Stimulated activated CD4-positive, alpha-beta T cell treated with anti-CD3 and anti-CD28 coated beads, Interleukin-4, amount 100 ng/mL, for 24 hours (primary cell): ENCODE data around the gene SEC24D.
"Not testable (repeated sequence)": the region's sequence is repeated elsewhere in the genome, so short reads cannot be mapped to it uniquely, and the experiment has no call there.

Experiments used
- DNase-seq: peaks from one replicate; pipeline ENCODE4 v3.0.0-alpha.2; 2020

Gene SEC24D

GRCh38 chr4:118803253-118803652 lies 32.7 kb downstream of the SEC24D start:
- DNase-seq = no peak

GRCh38 chr4:118801895-118802575 lies 33.9 kb downstream of the SEC24D start:
- DNase-seq = no peak

- no peak for DNase-seq
These were observed 36.5 kb downstream of the SEC24D start for GRCh38 chr4:118799231-118799942.

DNA sequence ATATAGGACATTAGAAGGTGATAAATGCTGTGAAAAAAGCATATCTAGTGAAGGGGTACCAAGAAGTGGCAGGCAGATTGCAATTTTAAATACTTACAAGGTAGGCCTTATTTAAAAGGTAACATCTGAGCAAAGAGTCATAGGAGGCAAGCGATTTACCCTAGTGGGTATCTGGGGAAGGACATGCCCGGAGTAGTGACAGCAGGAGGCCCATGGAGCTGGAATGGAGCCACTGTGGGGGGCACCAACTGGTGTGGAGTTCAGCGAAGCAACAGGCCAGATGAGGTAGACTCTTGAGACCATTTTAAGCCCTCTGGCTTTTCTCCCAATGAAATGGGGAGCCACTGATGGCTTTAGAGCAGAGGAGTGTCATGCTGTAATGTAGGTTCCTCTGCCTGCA lies 37.3 kb downstream of the SEC24D start:
- no peak for DNase-seq

DNA sequence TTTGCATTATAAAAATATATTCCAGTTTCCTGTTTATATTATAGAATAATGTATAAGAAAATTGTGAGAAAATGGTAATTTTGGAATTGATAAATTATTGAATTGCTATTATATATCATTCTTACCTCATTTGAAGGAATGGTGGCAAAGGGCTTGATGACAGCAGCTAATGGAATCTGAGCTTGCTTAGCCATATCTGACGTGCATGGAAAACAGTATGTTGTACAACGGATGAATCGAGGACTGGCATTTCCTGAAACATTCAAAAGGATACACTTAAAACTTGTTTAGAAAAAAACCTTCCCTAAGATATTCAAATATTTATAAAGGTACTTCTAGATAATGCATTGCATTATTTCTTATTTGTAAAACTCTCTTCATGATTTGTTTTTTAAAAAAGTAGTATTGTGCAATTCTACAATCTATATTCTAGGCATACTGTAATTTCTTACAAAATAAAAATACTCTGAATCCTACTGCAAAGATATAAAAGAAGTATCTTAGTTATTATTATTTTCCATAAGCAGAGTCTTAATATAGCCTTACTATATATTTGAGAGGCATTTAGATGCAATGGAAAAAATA lies 38.3 kb downstream of the SEC24D start:
- no peak for DNase-seq

GRCh38 chr4:118791690-118792446 lies 44.1 kb downstream of the SEC24D start:
- DNase-seq = not testable (repeated sequence)

- no peak for DNase-seq
These were observed 45.4 kb downstream of the SEC24D start for GRCh38 chr4:118790544-118790943.

DNA sequence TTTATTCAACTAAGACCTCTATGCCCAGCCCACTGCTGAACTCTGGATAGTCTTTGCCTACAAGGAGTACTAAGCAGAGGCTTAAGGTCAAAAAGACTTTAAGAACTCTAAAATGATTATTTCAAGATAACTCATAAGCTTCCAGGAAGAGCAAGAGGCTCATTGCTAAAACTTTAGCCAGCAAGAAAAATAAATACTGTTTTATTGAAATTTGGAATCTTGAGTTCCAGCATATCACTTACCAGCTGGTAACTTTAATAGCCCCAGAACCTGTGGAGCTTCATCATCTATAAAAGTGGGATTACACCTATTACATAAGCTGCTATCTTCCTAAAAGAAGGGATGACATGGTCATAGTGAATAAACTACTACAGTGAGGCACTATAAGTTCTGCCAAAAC lies 47.0 kb downstream of the SEC24D start:
- no peak for DNase-seq

GRCh38 chr4:118787844-118788380 lies 48.0 kb downstream of the SEC24D start:
- DNase-seq = no peak

GRCh38 chr4:118784776-118785175 lies 51.1 kb downstream of the SEC24D start:
- no peak for DNase-seq

DNA sequence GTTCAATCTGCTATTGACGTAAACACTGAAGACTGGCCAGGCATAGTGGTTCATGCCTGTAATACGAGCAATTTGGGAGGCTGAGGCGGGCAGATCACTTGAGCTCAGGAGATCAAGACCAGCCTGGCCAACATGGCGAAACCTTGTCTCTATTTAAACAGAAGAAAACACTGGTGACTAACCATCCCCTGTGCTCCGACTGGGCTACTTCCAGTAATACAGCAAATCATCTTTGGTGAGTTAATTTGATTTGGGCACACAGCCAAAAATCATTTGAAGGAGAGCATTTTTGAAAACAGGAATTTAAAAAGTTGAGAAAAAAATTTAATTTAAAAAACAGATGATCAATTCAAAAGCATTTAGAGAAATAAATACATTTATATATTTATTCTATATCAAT lies 52.0 kb downstream of the SEC24D start:
- DNase-seq = no peak

- DNase-seq = not testable (repeated sequence)
These were observed 53.0 kb downstream of the SEC24D start for GRCh38 chr4:118782886-118783285.

DNA sequence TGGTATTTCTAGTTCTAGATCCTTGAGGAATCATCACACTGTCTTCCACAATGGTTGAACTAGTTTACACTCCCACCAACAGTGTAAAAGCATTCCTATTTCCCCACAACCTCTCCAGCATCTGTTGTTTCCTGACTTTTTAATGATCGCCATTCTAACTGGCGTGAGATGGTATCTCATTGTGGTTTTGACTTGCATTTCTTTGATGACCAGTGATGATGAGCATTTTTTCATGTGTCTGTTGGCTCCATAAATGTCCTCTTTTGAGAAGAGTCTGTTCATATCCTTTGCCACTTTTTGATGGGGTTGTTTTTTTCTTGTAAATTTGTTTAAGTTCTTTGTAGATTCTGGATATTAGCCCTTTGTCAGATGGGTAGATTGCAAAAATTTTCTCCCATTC lies 58.3 kb downstream of the SEC24D start:
- DNase-seq = not testable (repeated sequence)

DNA sequence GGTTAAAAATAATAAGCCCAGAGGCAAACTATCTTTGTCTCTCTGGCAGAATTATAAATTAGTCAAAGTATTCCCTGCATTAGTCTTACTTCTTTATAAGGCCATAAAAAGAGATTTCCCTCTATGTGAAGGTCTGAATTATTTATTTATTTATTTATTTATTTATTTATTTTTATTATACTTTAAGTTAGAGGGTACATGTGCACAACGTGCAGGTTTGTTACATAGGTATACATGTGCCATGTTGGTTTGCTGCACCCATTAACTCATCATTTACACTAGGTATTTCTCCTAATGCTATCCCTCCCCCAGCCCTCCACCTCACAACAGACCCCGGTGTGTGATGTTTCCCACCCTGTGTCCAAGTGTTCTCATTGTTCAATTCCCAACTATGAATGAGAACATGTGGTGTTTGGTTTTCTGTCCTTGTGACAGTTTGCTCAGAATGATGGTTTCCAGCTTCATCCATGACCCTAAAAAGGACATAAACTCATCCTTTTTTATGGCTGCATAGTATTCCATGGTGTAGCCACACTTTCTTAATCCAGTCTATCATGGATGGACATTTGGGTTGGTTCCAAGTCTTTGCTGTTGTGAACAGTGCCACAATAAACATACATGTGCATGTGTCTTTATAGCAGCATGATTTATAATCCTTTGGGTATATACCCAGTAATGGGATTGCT lies 58.8 kb downstream of the SEC24D start:
- not testable (repeated sequence) for DNase-seq

- no peak for DNase-seq
These were observed 59.6 kb downstream of the SEC24D start for GRCh38 chr4:118776157-118776954.

- no peak for DNase-seq
These were observed 60.5 kb downstream of the SEC24D start for GRCh38 chr4:118775405-118775804.

GRCh38 chr4:118774989-118775388 lies 60.9 kb downstream of the SEC24D start:
- DNase-seq = no peak

GRCh38 chr4:118774321-118774720 lies 61.6 kb downstream of the SEC24D start:
- no peak for DNase-seq

GRCh38 chr4:118773429-118773792 lies 62.5 kb downstream of the SEC24D start:
- no peak for DNase-seq

- DNase-seq = no peak
These were observed 63.0 kb downstream of the SEC24D start for GRCh38 chr4:118772767-118773428.

DNA sequence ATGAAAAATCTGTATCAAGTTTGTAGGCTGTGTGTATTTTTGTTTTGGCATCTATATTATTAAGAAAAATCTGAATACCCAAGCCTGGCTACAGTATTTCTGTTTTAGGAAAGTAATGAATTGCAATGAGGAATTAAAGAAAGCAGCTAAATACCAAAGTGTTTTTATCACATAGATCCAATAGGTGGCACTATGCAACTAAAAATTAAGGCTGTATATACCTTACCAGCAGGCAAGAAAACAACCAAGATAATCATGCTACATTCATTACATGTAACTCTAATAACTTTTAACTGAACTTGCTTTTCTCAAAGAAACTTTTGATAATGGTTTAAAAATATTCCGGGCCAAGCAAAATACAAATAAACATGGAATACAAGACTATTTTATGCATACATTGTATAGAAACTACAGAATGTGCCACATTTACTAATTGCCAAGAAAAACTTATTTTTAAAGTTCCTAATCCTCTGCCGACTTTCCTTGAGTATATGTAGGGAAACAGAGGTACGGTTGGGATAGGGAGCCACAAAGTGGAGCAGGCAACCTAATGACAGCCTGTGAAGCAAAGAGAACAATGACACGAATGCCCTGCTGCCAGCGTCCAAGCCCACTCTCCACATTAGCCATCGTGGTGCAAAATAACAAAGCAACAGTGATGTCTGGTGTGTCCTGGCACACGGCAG lies 63.7 kb downstream of the SEC24D start:
- DNase-seq = no peak
